IPS DF 19.7 (cell line): ENCODE data around the gene FASTK.

Experiments used
- DNase-seq: peaks from one replicate; pipeline ENCODE4 v3.0.0-alpha.2; 2013; ENCODE audit warnings: low read depth, low spot score

FASTK gene

GRCh38 chr7:151099486-151100211 is 19.0 kb upstream of the FASTK start:
- DNase-seq: no peak

- no peak for DNase-seq
Observed at GRCh38 chr7:151095828-151096475, 15.3 kb upstream of the FASTK start.

GRCh38 chr7:151095123-151095797 is 14.7 kb upstream of the FASTK start:
- DNase-seq: no peak

GRCh38 chr7:151094675-151095074 is 14.1 kb upstream of the FASTK start:
- no peak for DNase-seq

- DNase-seq: no peak
Observed at GRCh38 chr7:151093748-151094147, 13.1 kb upstream of the FASTK start.

GRCh38 chr7:151091988-151092387 is 11.4 kb upstream of the FASTK start:
- no peak for DNase-seq

- no peak for DNase-seq
Observed at GRCh38 chr7:151091431-151091830, 10.8 kb upstream of the FASTK start.

GRCh38 chr7:151091003-151091402 is 10.4 kb upstream of the FASTK start:
- no peak for DNase-seq

GRCh38 chr7:151089893-151090730 is 9.5 kb upstream of the FASTK start:
- no peak for DNase-seq

GRCh38 chr7:151088856-151089699 is 8.5 kb upstream of the FASTK start:
- DNase-seq: no peak

- no peak for DNase-seq
Observed at GRCh38 chr7:151088019-151088855, 7.6 kb upstream of the FASTK start.

GRCh38 chr7:151087245-151088018 is 6.8 kb upstream of the FASTK start:
- no peak for DNase-seq

GRCh38 chr7:151086802-151087244 is 6.2 kb upstream of the FASTK start:
- DNase-seq: no peak

GRCh38 chr7:151085691-151086620 is 5.3 kb upstream of the FASTK start, which contains the start of gene AGAP3:
AGAP3 (plus strand) TSS chr7:151086475; CDS start chr7:151086742, 267 bp downstream.
- no peak for DNase-seq

GRCh38 chr7:151085329-151085690 is 4.7 kb upstream of the FASTK start:
- no peak for DNase-seq

- no peak for DNase-seq
Observed at GRCh38 chr7:151083824-151084160, 3.2 kb upstream of the FASTK start.

- DNase-seq: no peak
Observed at GRCh38 chr7:151083071-151083823, 2.6 kb upstream of the FASTK start, which contains the start of gene TMUB1. TMUB1 (minus strand) TSS chr7:151083493; CDS start chr7:151082563, 930 bp downstream.
